CD4-positive, alpha-beta T cell (primary cell): Measurements from ENCODE around the gene PRICKLE1. TPM values are rescaled to one million over a fixed set of nuclear protein-coding genes. Genes with fewer than 3 reads are reported as not detected.

Experiments used
- ATAC-seq: fragments of 200-7000 bp; cut with Tn5 transposase; one replicate; pipeline ENCODE4 v1.10.0; 2022; ENCODE audit warnings: mild to moderate bottlenecking; ENCODE audit not compliant: poor library complexity
- CTCF ChIA-PET: fragments of 350-600 bp; sonication (Branson Sonifier 250); formaldehyde crosslinking; loops from one replicate; lab custom pipeline; 2021; ENCODE audit warnings: antibody characterized with exemption, inconsistent platforms; lab: Charles Lee
- POLR2A ChIA-PET: fragments of 350-600 bp; sonication (Branson Sonifier 250); formaldehyde crosslinking; loops from one replicate; lab custom pipeline; 2021; ENCODE audit warnings: antibody characterized with exemption, inconsistent platforms; lab: Charles Lee
- DNase-seq, 14 experiments: peaks; one replicate each; pipeline ENCODE4 v3.0.0-alpha.2; 2013 to 2020; ENCODE audit warnings: mixed read lengths in 2 of 14
- H3K27ac ChIP-seq, 2 donors: one replicate each; pipeline versions ENCODE4 v1.5.1 to v1.7.0; 2013; ENCODE audit warnings: low read length in 2 of 2, low read depth in 1 of 2, mild to moderate bottlenecking in 1 of 2
- H3K27me3 ChIP-seq, 2 experiments: 1 replicate in 1 of 2; 2 replicates in 1 of 2; pipeline versions ENCODE4 v1.6.1 to v1.7.0; 2013; ENCODE audit warnings: low read length in 2 of 2, control low read depth in 1 of 2, mild to moderate bottlenecking in 1 of 2, moderate library complexity in 1 of 2; ENCODE audit not compliant: insufficient read depth in 2 of 2, control insufficient read depth in 1 of 2
- H3K36me3 ChIP-seq: one replicate; pipeline ENCODE4 v1.6.1; 2013; ENCODE audit warnings: low read length, control low read depth; ENCODE audit not compliant: insufficient read depth
- H3K4me1 ChIP-seq: one replicate; pipeline ENCODE4 v1.6.1; 2013; ENCODE audit warnings: low read length, control low read depth; ENCODE audit not compliant: insufficient read depth
- H3K4me3 ChIP-seq: one replicate; pipeline ENCODE4 v1.5.1; 2013; ENCODE audit warnings: mild to moderate bottlenecking, low read length, moderate library complexity
- H3K9me3 ChIP-seq, 2 experiments: 1 replicate in 1 of 2; 2 replicates in 1 of 2; pipeline versions ENCODE4 v1.6.1 to v1.7.0; 2013; ENCODE audit warnings: low read length in 2 of 2, mild to moderate bottlenecking in 2 of 2, control low read depth in 1 of 2, moderate library complexity in 1 of 2; ENCODE audit not compliant: control insufficient read depth in 1 of 2, insufficient read depth in 1 of 2
- H3K27ac Mint-ChIP-seq: one replicate; pipeline ENCODE4 v1.8.0; 2020; ENCODE audit warnings: mixed read lengths
- H3K27me3 Mint-ChIP-seq: one replicate; pipeline ENCODE4 v1.8.0; 2021; ENCODE audit warnings: mixed read lengths
- H3K36me3 Mint-ChIP-seq: one replicate; pipeline ENCODE4 v1.8.0; 2021; ENCODE audit warnings: low read depth, mixed read lengths
- H3K4me1 Mint-ChIP-seq: one replicate; pipeline ENCODE4 v1.8.0; 2021; ENCODE audit warnings: low read depth, mixed read lengths
- H3K4me3 Mint-ChIP-seq: one replicate; pipeline ENCODE4 v1.8.0; 2020; ENCODE audit warnings: mild to moderate bottlenecking, mixed read lengths
- H3K9me3 Mint-ChIP-seq: one replicate; pipeline ENCODE4 v1.8.0; 2020; ENCODE audit warnings: mixed read lengths
- CTCF ChIP-seq: fragments of 200-600 bp; IDR thresholded peaks from one replicate; pipeline ENCODE4 v1.8.0; 2022; ENCODE audit warnings: antibody characterized with exemption, mild to moderate bottlenecking
- intact Hi-C, 2 experiments: fragments of 100-400 bp; cut with DNase I in 1 of 2; cut with micrococcal nuclease in 1 of 2; formaldehyde crosslinking; loops; one replicate each; pipeline versions ENCODE4 v1.15.1 to v1.9.0; 2023 to 2025; cut with DNase I, micrococcal nuclease
- total RNA-seq, 174 experiments: library from RNA in 2 of 174; stranded (reverse) in 2 of 174; gene quantifications; one replicate each; pipeline ENCODE4 v1.2.3 and lab custom pipeline; 2021 to 2026

The PRICKLE1 gene
- total RNA-seq, 2 experiments from 2014 or later: not detected

- Mint-ChIP-seq H3K4me1 (no peaks in the 10 kb centered on the region), H3K9me3 (peaks cover 6% of the 10 kb centered on the region), H3K27ac (no peak overlapping the region), H3K4me3 (no peak overlapping the region), H3K36me3 (peaks cover 72% of the 10 kb centered on the region), H3K27me3 (no peaks in the 10 kb centered on the region)
- TF ChIP-seq CTCF: no peak
- Histone ChIP-seq H3K4me3 (no peak overlapping the region), H3K36me3 (peaks cover 37% of the 10 kb centered on the region), H3K27me3 (no peaks in the 10 kb centered on the region), H3K27ac (no peak overlapping the region), H3K9me3 (peaks cover 0 to 11% of the 10 kb centered on the region in 2 experiments), H3K4me1 (no peaks in the 10 kb centered on the region)
- CTCF ChIA-PET: interaction anchor here (1.0 kb wide), 1 partner anchor 20 kb away, joined by 3 read pairs; no protein-coding TSS in a partner anchor
- ATAC-seq (no peak), DNase-seq (no peak)
- intact Hi-C loops: no loop called here
- POLR2A ChIA-PET: no interaction called here
Measured at GRCh38 chr12:42447371-42447786, 142.2 kb downstream of the PRICKLE1 start.

GRCh38 chr12:42446761-42447160 lies 142.8 kb downstream of the PRICKLE1 start:
- DNase-seq (no peak), ATAC-seq (no peak)
- Histone ChIP-seq H3K36me3 (peaks cover 43% of the 10 kb centered on the region), H3K4me1 (no peaks in the 10 kb centered on the region), H3K27ac (no peak overlapping the region), H3K9me3 (peaks cover 0 to 14% of the 10 kb centered on the region in 2 experiments), H3K4me3 (no peak overlapping the region), H3K27me3 (no peaks in the 10 kb centered on the region)
- intact Hi-C loops: no loop called here
- H3K27ac Mint-ChIP-seq: no peak overlapping the region
- no peaks in the 10 kb centered on the region for H3K27me3 Mint-ChIP-seq
- H3K4me1 Mint-ChIP-seq: no peaks in the 10 kb centered on the region
- CTCF ChIA-PET: no interaction called here
- peaks cover 79% of the 10 kb centered on the region for H3K36me3 Mint-ChIP-seq
- H3K4me3 Mint-ChIP-seq: no peak overlapping the region
- peaks cover 6% of the 10 kb centered on the region for H3K9me3 Mint-ChIP-seq
- TF ChIP-seq CTCF: no peak
- POLR2A ChIA-PET: no interaction called here

- peaks cover 0 to 14% of the 10 kb centered on the region in 2 experiments for H3K9me3 ChIP-seq
- Mint-ChIP-seq H3K9me3 (peaks cover 6% of the 10 kb centered on the region), H3K27me3 (no peaks in the 10 kb centered on the region), H3K27ac (no peak overlapping the region), H3K36me3 (peaks cover 86% of the 10 kb centered on the region), H3K4me3 (no peak overlapping the region), H3K4me1 (no peaks in the 10 kb centered on the region)
- H3K4me1 ChIP-seq: no peaks in the 10 kb centered on the region
- peaks cover 52% of the 10 kb centered on the region for H3K36me3 ChIP-seq
- no peak for TF ChIP-seq CTCF
- no peak overlapping the region for H3K27ac ChIP-seq
- intact Hi-C loops: no loop called here
- ATAC-seq (no peak), DNase-seq (no peak)
- no peak overlapping the region for H3K4me3 ChIP-seq
- H3K27me3 ChIP-seq: no peaks in the 10 kb centered on the region
- ChIA-PET CTCF (no interaction called here), POLR2A (no interaction called here)
Measured at GRCh38 chr12:42445891-42446290, 143.7 kb downstream of the PRICKLE1 start.
